H1 (cell line): Measurements from ENCODE around the gene RNF220.

Experiments
- CTCF ChIP-seq, 3 experiments: IDR thresholded peaks; 1 replicate in 2 of 3; 2 replicates in 1 of 3; pipeline versions ENCODE4 v1.5.1 to v1.6.1; 2011; ENCODE audit warnings: low read length in 3 of 3, mild to moderate bottlenecking in 3 of 3, inconsistent platforms in 2 of 3, low read depth in 1 of 3, moderate library complexity in 1 of 3; ENCODE audit not compliant: insufficient read depth in 1 of 3; ENCODE audit errors: control extremely low read depth in 1 of 3
- YY1 ChIP-seq: IDR thresholded peaks from 2 replicates; pipeline ENCODE4 v1.6.1; 2011; ENCODE audit warnings: low read depth, mild to moderate bottlenecking, low read length

- TF ChIP-seq CTCF (IDR thresholded peaks at IDR 0.05; ENCODE audit: control extremely low read depth in 1 of 3, insufficient read depth in 1 of 3, low read depth in 1 of 3, low read length in 3 of 3) (no peak), YY1 (no peak)
Measured at GRCh38 chr1:44659566-44659965, 254.5 kb downstream of the RNF220 start.
